ENCODE results near the gene NSUN6.

NSUN6 gene, protein sequence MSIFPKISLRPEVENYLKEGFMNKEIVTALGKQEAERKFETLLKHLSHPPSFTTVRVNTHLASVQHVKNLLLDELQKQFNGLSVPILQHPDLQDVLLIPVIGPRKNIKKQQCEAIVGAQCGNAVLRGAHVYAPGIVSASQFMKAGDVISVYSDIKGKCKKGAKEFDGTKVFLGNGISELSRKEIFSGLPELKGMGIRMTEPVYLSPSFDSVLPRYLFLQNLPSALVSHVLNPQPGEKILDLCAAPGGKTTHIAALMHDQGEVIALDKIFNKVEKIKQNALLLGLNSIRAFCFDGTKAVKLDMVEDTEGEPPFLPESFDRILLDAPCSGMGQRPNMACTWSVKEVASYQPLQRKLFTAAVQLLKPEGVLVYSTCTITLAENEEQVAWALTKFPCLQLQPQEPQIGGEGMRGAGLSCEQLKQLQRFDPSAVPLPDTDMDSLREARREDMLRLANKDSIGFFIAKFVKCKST

DNA sequence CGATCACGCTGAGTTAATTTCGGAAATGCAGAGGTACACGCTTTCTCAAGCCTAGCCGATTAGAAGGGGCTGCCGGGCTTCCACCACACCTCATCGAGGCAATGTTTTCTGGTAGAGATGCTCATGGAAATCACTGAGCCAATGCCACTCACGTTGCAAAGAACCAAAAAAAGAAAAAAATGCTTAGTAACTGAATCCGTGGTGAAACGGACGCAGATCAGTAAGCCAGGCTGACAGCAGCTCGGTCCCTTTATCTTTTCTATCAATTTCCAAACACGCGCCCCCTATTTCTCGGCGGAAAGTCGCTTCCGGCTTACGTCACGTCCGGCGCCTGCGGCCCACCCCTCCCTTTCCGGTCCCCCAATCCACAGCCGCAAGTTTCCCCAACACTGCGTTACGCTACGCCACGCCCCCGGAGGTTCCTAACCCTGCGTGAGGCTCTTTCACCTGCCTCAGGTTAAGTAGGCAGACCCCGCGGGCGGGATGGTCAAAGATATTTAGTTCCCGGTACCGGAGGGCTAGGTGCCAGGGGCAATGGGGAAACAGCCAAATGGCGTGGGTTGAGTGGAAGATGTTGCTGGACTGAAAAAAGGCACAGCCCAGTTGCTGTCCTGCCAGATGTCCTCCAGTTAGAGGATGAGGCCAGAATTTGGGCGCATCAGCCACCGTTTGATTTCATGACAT is at the start of gene NSUN6:
TSS of gene NSUN6 (minus strand) at position 264 of the 684 bp plus-strand sequence. CDS start 384 bp downstream, outside the sequence.
- DNase-seq, result peak; percentile 80 to 84

DNA sequence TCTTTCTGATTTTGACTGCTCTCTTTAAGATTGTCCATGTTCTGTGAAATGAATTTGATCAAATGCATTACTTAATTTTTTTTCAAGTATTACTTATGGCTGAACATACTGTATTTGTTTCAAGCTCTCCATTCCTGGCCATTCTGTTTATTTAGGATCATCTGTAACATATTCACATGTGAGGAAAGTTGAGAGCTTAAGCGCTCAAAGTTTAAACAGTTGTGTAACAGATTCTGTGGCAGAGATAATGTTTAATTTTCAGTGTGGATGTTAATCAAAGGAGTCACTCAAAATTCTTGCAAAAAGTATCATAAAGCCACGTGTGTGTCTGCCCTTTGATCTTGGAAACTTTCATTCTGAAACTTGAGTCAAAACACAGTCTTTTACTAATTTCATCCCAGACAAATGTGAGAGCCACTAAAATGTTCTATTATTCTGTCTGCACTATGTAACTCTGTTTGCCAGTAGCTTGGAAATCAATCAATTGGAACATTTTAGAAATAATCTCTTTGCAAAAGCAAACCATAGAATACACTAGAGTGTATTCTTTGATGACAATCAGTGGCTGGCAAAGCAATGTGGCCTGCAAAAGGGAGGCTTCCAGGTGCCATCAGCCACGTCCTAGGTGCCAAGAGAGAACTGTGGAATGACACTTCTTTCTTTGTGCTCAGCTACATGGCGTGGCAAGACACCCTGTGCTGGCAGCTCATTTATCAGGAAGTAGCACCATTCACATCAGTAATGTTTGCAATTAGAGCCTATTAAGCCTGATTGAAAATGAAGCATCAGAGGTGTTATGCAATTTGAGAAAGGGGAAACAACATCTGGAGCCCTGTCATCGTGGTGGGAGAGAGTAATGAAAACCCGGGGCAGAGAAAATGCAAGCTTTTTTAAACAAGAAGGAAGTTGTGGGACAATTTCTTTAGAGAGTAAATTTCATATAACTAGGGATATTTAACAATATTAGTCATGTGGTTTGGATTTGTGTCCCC is 48.8 kb upstream of the NSUN6 start:
- no peak for DNase-seq

DNA sequence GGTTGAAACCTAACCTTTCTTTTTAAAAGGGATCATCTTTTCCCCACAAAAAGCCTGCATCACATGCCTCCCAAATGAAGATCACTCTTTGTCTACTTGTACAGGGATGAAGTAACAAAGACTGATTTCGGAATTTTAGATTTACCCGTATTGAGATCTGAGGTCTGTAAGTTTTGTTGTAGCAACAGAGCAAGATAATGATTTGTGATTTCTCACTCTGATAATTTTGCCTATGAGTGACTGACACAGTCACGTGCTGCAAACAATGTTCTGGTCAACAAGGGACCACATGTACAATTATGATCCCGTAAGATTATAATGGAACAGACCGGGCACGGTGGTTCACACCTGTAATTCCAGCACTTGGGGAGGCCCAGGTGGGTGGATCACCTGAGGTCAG is 39.2 kb upstream of the NSUN6 start:
- DNase-seq, result no peak

DNA sequence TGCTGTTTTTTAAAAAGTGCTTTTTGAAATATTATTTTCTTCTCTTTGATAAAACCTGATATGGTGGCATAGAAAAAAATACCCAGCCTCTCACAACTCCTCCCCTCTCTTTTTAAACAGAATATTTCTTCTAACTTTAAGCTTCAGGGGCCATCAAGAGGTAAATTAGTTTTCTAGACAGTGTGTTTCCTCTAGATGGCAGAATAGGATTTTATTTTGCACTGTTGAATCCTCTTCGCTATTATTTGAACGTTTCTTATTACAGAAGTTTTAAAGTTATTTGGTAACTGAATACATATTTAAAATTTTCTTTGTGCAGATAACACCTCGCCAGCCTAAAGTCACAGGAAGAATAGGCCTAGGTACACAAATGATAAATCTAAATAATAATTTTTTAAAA is 38.1 kb upstream of the NSUN6 start:
- peak in 1 of 2 donors; percentile 22 for DNase-seq

DNA sequence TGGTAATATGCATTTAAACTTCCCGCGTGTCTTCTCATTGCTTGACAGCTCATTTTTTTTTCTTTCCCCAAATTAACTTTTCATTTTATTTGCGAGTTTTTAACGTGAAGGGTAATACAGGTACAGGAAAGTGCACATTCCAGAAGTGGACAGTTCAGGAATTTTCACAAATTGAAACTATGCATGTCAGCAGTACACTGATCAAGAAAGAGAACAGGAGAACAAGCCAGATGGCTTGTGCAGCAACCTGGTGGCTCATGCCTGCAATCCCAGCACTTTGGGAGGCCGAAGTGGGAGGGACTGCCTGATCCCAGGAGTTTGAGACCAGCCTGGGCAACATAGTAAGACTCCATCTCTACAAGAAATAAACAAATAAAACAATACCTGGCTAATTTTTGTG is 36.3 kb upstream of the NSUN6 start:
- DNase-seq, result no peak

DNA sequence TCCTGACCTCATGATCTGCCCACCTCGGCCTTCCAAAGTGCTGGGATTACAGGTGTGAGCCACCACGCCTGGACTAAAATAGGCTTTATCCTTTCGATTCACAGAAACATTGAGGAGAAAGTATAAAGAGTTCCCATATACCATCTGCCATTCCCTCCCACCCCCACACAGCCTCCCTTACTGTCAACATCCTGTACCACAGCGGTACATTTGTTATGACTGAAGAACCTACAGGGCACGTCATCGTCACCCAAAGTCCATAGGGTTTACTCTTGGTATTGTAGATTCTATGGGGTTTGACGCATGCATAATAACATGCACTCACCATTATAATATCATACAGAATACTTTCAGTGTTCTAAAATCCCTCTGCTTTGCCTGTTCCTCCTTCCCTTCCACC is 35.8 kb upstream of the NSUN6 start:
- DNase-seq, result no peak

DNA sequence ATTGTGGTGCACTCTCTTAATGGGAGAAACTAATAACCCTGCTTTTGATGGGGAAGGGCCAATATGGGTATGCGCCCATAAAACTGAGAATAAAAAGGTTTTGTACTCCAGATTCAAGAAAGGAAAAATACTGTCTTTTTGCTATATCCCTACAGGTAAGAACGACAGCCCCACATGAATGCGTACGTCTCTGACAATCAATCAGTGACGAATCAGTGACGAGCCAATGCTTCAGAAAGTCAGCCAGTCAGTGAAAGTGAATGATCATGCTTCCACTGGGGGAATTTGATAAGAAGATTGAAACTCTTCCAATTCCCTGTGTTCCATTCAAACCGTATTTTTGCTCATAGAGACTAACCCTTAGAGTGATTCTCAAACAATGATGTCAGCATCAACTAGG is 34.2 kb upstream of the NSUN6 start:
- no peak for DNase-seq

DNA sequence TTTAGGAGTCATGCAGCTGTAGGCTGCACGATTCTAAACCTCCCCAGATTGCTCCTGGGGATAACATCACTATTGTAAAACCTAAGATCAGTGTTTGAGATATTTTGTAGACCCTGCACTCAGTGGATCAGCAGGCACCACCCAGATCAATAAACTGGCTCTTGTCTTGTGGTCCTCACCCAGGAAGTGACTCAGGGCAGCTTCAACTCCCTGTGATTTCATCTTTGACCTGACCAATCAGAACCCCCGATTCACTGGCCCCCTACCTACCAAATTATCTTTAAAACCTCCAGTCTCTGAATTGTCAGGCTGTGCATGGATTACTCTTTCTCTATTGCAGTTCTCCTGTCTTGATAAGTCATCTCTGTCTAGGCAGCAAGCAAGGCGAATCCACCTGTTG is 33.6 kb upstream of the NSUN6 start:
- DNase-seq, result no peak

DNA sequence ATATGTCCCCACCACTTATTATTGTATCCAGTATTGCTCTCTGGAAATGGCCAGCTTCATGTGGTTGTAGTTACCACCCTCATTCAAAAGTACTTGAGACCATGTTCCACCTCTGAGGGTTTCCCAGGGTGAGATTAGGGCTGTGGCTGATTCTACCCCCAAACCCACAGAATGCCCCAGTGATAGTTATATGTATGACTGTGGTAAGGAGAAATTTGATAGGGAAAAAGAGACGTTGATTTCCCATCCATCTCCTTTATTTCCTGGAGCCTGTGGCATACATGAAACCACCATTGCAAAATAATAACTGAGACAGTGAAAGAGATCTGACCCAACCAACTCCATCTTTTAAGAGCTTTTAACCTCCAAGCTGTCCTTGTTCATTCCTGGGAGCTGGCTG is 33.0 kb upstream of the NSUN6 start:
- no peak for DNase-seq

DNA sequence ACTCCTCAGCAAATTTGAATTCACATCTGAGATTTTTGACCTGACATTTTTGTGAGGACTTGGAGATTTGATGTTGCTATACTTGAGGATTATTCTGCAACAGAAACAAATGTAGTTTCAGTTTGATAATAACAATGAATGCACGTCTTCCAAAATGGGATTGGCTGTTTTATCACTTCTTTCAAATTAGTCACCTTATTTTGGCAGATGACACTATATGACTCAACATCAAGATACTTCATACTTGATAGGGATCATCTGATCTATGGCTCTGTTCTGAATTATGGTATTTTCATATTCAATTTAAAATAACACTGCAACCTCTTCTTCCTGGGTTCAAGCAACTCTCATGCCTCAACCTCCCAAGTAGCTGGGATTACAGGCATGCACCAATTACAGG is 32.0 kb upstream of the NSUN6 start:
- no peak for DNase-seq

DNA sequence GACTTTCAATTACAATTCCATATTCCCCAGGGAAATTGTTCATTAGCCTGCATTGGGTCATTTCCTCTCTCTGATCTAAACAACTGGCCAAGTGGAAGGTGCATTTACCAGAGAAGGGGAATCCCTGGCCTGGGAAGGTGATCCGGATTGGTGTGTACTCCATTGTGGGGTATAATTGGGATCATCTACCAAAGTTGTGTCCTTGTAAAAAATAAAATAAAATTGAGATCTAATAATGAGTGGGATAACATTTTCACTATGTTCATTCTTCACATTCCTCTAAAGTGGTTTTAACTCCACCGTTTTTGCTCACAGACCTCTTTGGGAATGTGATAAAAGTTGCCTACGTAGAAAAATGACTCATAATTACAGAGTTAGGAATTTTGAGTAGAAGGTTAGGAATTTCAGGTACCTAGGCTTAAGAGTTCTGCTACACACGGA is 30.6 kb upstream of the NSUN6 start:
- no peak for DNase-seq

DNA sequence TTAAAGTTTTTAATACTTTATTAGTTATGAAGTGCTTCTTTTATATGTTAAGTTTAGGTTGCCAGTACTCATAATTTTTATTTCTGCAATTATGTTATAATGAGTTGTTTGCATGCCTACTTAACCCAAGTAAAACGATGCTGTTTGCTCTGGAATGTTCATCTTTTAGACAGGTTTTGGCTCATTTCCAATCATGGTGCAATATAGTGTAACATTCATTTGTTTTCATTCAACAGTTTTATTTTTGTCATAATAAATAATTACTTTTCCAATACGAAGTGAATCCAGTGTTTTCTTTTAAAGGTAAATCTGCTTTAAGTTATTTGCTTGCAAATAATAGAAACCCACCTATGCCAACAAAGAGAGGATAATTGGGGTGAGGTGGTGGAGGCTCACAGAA is 30.0 kb upstream of the NSUN6 start:
- no peak for DNase-seq

DNA sequence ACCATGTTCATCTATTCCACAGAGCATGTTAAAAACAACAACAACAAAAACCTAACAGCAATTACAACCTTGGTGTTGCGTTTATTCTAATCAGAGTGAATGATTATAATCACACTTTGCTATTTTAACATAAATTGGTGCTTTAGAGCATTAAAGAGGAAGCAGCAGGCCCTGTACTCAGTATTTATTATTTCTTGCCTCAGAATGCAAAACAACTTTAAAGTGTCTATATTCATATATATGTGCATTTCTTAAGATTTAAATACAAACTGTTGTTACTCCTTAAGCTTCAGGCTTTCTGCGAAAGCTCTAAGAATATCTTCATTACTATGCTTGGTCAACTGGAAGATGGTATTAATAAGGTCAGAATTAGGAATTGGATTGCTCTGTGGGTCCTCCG is 29.4 kb upstream of the NSUN6 start:
- no peak for DNase-seq

DNA sequence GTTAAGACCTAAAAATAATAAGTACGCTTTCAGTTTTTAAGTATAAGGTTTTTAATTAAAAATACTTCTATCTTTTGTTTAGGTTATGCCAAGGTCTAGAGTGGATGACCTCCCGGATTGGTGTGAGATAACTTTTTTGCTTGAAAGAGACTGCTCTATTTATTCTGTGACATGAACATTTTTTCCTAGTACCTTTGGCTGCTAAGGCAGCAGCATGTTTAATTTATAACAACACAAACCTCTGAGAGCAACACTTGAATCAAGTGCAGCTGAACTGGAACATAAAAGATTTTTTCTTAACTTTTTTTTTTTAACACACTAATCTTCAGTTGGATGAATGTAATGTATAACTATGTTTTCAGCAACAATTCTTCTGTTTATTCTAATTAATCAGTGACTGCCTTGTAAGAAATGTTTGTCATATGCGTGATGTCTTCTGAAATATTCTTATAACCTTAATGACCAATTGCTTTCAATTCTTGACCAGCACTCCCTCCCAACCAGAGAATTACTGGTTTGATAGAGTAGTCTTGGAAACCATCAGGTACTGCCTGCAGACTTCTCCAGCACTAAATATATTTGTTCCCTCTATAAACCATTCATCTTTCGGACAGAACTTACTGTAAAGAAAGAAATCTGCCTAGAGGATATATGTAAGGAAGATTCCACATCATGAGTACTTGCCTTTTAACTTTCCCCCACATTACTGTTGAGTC is 23.9 kb upstream of the NSUN6 start:
- DNase-seq, result no peak

DNA sequence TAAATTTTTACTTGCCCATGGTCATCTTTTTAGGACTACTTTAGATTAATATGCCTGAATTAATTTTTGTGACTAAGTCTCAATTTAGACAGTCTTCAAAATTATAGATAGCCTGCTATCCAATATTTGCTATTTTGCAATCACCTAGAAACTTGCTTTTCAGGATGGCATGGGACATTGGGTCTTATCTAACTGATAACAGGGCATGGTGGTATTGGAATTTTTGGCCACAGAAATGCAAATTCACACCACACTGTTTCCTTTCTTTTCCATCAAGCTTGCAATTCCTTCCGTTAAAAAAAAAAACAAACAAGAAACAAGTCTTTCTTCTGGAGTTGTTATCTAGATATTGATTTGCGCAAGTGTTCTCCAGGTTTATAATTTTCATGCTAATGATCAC is 16.6 kb upstream of the NSUN6 start:
- DNase-seq, result no peak

DNA sequence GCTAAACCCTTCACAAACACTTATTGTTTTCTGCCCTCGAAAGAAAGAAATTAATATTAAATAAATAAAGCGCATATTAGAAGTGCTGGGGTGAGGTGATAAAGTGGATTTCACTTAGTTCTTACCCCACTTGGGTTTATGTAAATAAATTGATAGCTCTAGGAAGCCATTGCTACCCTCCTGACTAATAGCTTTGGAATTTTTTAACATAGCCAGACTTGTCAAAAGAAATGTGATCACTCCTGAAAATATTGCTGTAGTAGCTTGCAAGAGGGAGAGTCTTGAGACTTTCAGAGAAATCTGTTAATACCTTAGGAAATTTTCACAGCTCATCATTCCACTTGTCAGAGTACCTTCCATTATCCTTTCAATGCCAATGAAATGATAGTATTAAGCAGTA is 15.4 kb upstream of the NSUN6 start:
- no peak for DNase-seq

DNA sequence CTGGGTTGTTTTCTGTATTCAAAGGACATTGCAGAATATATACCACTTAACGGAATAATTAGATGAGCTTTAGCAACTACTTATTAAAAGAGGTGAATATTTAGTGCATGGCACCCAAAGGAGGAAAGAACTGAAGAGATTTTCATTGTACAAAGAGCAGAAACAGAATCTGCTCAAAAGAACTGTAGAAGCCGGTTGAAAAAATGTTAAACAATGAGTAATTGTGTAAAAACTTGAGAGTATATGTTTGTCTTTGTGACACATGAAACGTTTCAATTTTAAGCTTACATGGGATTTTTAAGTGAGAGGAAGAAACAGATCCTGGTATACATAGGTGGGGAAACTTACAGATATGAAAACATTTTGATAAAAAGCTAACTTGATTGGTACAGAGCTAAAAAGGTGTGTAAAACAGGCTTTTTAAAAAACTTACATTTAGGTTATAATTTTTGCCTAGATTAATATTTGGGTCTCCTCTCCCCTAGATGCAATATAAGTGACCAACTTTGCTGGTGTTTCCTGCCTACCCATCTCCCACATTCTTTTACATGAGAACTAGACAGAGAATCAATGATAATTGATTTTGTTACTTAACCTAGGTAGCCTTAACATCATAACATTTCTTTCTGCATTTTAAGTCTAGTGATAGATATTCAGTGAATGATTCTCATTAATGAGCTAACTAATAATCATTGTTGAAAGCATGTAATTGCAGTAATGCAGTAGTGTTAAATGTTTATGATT is 14.6 kb upstream of the NSUN6 start:
- no peak for DNase-seq

DNA sequence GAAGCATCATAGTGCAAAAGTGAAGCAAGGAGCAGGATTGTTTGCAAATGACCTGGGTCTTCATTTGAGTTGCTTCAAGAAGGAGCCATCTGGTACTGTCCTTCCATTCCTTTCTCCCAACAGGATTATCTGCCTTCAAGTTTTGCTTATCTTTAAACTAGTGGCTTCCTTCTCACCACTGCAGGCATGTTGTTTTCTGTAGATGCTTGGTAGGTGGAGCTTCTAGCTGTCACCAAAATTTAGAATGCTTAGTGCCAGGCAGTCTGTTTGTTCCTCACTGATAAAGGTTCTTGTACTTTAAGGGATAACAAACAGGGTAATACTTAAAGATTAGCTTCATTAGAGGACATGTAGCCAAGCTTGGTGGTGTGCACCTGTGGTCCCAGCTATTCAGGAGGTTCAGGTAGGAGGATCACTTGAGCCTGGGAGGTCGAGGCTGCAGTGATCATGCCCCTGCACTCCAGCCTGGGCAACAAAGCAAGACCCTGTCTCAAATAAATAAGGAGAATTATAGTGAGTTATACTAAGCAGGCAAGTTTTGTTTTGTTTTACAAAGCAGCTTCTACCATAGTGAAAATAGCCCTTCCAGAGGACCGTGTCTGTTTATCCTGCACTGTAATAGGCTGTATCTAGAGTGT is 13.6 kb upstream of the NSUN6 start:
- DNase-seq, result no peak

DNA sequence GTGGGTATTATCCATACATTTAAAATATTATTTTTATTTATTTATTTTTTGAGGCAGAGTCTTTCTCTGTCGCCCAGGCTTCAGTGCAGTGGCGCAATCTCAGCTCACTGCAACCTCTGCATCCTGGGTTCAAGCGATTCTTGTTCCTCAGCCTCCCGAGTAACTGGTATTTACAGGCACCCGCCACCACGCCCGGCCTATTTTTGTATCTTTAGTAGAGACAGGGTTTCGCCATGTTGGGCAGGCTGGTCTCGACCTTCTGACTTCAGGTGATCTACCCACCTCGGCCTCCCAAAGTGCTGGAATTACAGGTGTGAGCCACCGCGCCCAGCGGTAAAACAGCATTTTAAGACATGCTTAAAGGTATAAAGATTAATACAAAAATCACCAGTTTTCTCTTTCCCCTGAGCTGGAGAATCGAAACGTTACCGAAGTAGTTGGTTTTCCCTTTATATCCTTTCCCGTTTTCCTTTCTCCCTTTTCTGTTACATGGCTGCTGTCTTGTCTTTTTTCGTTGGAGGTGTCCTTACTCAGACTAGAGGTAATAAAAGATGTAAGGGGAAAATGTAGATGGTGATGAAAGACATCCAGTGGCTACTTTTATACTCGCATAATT is 9.5 kb upstream of the NSUN6 start:
- no peak for DNase-seq

DNA sequence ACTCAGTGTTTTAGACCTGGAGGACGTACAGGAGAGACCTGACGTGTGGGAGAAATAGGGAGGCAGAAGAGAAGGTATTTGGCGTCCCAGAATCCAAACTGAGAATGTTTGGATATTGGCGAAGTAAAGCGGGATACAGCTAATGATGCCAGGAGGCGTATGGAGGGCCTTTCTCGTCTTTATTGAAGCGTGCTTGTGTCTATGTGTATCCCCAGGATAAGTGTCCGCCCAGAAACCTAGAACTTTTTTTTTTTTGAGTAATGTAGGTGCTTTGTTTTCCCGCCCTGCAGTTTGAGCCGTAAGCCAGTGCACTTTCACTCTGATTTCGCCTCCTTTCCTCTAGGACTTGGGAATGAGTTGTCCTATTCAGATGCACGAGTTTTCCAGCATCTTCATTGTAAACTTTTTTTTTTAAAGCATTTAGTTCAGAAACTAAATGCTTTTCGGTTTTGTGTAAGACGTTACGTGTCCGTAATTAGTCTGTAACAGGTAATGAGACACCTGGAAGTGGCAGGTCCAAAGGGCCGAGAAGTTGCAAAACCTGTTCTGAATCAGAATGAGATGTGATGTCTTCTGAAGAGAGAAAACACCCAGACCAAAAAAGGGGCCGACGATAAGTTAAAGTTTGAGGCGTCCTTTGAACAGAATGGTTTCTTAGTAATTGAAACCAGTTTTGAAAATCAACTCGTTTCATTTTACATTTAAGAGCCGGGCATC is 8.6 kb upstream of the NSUN6 start:
- DNase-seq, result no peak

Measured in hippocampal formation (tissue), 2 donors.